Measurements from ENCODE around the gene ZNF862.
A peak's percentile ranks its signal among the peaks of the same experiment; 100 is the strongest.

Gene ZNF862

GRCh38 chr7:149838992-149839408 lies 825 bp downstream of the ZNF862 start:
- peaks cover 2% of the 10 kb centered on the region for H3K27me3 Mint-ChIP-seq
- no peaks in the 10 kb centered on the region for H3K9me3 Mint-ChIP-seq
- H3K4me3 Mint-ChIP-seq = peak overlapping the region; percentile 86
- peaks cover 1% of the 10 kb centered on the region for H3K36me3 Mint-ChIP-seq (ENCODE audit: low read depth)
- ATAC-seq = no peak
- peaks cover 26% of the 10 kb centered on the region for H3K4me1 Mint-ChIP-seq
- DNase-seq = no peak
- peak overlapping the region; percentile 60 for H3K27ac Mint-ChIP-seq

DNA sequence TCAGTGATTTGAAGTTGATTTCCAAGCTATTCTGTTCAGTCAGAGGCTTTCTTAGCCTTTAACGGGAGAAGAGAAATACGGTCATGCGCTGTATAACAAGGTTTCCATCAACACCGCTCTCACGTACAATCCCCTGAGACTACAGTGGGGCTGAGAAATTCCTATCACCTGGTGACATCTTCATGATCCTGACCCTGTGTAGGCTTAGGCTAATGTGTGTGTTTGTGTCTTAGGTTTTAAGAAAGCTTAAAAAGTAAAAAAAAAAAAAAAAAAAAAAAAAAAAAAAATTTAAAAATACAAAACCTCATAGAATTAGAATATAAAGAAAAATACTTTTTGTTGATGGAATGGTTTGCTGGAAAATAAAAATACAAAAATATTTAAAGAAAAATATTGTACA lies 1.8 kb downstream of the ZNF862 start:
- Mint-ChIP-seq H3K36me3 (ENCODE audit: low read depth) (peaks cover 1% of the 10 kb centered on the region), H3K27me3 (peaks cover 2% of the 10 kb centered on the region), H3K9me3 (no peaks in the 10 kb centered on the region), H3K4me3 (no peak overlapping the region), H3K4me1 (peaks cover 27% of the 10 kb centered on the region), H3K27ac (no peak overlapping the region)
- no peak for ATAC-seq
- DNase-seq = no peak

DNA sequence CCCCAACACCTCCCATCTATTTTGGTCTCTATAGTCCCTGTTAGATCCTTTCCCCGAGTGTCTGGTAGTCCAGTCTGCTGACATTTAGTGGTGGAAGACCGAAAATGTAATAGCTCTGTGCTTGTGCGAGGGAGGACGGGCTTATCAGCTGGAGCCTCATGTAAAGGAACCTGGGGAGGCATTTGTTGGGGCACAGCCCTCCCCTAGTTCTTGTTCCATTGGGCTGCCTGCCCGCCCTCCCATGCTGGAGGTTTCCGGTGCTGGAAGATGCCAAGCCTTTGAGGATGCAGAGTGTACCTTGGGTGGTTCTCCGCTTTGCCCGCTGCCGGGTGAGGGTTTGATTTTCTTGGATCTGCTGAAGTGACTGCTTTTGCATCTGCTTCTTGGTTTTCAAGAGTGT lies 5.4 kb downstream of the ZNF862 start:
- no peaks in the 10 kb centered on the region for H3K9me3 Mint-ChIP-seq
- ATAC-seq = no peak
- H3K27ac Mint-ChIP-seq = no peak overlapping the region
- H3K36me3 Mint-ChIP-seq (ENCODE audit: low read depth) = peaks cover 1% of the 10 kb centered on the region
- H3K4me1 Mint-ChIP-seq = peaks cover 28% of the 10 kb centered on the region
- DNase-seq = no peak
- no peak overlapping the region for H3K4me3 Mint-ChIP-seq
- no peaks in the 10 kb centered on the region for H3K27me3 Mint-ChIP-seq

DNA sequence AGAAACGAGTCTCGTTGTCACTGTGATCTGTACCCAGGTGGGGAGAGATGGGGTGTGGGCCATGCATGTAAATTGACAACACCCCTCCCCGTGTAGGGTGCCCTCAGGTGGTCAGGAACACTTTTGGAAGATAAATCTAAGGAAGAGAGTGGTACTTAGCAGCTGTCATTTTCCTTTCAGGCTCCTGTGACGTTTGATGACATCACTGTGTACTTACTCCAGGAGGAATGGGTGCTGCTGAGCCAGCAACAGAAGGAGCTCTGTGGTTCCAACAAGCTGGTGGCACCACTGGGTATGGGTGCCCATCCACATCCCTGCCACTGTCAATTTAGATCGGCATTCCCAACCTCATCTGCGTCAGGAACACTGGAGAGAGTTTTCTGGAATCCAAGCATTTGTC lies 6.3 kb downstream of the ZNF862 start:
- H3K27me3 Mint-ChIP-seq = no peaks in the 10 kb centered on the region
- no peaks in the 10 kb centered on the region for H3K9me3 Mint-ChIP-seq
- no peak overlapping the region for H3K27ac Mint-ChIP-seq
- H3K4me3 Mint-ChIP-seq = no peak overlapping the region
- H3K36me3 Mint-ChIP-seq (ENCODE audit: low read depth) = peaks cover 3% of the 10 kb centered on the region
- ATAC-seq (no peak), DNase-seq (no peak)
- H3K4me1 Mint-ChIP-seq = peaks cover 23% of the 10 kb centered on the region

DNA sequence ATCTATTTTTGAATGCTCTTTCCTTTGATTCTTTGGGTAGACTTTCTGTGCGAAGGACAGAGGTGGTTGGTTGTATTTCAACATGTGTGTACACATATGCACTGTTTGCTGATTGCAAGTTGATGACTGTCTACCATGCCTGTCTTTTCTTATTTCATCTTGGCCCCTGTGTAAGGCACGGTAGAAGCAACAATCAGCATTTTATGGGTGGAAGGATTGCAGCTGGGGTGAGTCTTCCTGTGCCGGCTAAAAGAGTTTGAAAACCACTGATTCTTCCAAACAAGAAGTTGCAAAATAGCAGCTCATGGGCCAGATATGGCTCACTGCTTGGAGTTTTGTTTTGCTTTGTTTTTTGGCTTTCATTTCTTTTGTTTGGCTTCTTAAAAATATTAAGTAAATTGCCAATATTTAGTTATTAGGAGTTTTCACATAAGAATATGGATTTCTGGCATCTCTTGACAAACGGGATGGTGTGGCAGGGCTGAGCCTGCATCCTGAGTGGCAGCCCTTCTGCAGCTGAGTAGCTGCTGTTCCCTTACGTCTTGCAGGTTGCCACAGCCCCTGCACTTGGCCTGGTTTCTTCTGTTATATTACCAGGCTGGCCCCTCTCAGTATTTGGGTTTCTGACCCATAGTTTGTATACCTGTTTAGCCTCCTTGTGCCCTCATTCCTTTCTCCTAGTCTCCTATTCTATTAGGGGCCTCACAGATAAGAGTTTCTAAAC lies 7.2 kb downstream of the ZNF862 start:
- Mint-ChIP-seq H3K9me3 (no peaks in the 10 kb centered on the region), H3K4me1 (peaks cover 27% of the 10 kb centered on the region), H3K36me3 (ENCODE audit: low read depth) (peaks cover 3% of the 10 kb centered on the region), H3K4me3 (no peak overlapping the region), H3K27ac (no peak overlapping the region), H3K27me3 (no peaks in the 10 kb centered on the region)
- ATAC-seq (no peak), DNase-seq (no peak)

DNA sequence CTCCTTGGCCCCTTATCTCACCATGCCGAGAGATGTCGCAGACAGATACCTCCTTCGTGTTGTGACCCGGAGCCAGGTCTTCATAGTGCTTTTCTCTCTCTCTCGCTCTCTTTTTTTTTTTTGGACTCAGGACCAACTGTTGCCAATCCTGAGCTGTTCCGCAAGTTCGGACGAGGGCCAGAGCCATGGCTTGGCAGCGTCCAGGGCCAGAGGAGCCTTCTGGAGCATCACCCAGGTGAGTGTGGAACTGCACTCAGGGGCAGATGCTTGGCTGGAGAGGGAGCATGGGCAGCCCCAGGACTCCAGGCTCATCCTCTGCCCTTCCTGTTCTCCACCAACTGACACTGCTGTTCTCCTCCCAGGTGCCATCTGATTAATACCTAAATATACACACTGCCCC lies 7.8 kb downstream of the ZNF862 start:
- Mint-ChIP-seq H3K9me3 (no peaks in the 10 kb centered on the region), H3K36me3 (ENCODE audit: low read depth) (peaks cover 2% of the 10 kb centered on the region), H3K4me3 (no peak overlapping the region), H3K27me3 (no peaks in the 10 kb centered on the region), H3K27ac (no peak overlapping the region), H3K4me1 (peaks cover 26% of the 10 kb centered on the region)
- no peak for ATAC-seq
- no peak for DNase-seq

DNA sequence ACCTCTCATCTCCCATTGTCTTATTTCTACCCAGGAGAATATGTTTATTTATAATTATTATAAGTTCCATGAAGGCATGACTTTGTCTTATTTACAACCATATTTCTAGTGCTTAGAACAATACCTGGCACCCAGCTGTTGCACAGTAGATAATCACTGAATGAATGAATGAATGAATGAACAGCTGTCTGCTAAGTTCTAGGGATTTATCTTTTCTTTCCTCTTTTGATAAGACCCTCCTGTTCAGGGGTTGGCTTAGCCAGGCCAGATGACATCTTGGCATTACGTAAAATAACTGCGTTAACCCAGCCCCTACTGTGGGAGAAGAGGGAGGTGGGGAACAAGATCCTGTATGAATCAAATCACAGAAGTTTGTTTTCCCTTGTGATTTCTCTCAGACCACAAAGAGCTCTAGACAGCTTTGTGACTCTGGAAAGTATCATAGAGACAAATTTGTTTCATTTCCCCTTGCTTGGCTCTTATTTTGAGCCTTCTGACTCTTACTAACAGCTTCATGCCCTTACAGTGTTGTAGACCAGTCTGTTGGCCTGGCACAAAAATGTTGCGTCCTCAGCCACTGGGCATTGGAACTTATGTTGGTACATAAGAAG lies 8.4 kb downstream of the ZNF862 start:
- H3K27me3 Mint-ChIP-seq = no peaks in the 10 kb centered on the region
- H3K9me3 Mint-ChIP-seq = no peaks in the 10 kb centered on the region
- DNase-seq (no peak), ATAC-seq (no peak)
- no peak overlapping the region for H3K27ac Mint-ChIP-seq
- H3K4me1 Mint-ChIP-seq = peaks cover 23% of the 10 kb centered on the region
- peaks cover 2% of the 10 kb centered on the region for H3K36me3 Mint-ChIP-seq (ENCODE audit: low read depth)
- H3K4me3 Mint-ChIP-seq = no peak overlapping the region

- no peak for ATAC-seq
- Mint-ChIP-seq H3K27ac (no peak overlapping the region), H3K27me3 (no peaks in the 10 kb centered on the region), H3K9me3 (no peaks in the 10 kb centered on the region), H3K4me3 (no peak overlapping the region), H3K4me1 (peaks cover 26% of the 10 kb centered on the region), H3K36me3 (ENCODE audit: low read depth) (peaks cover 2% of the 10 kb centered on the region)
- no peak for DNase-seq
Measured at GRCh38 chr7:149849174-149849573, 11.0 kb downstream of the ZNF862 start.

DNA sequence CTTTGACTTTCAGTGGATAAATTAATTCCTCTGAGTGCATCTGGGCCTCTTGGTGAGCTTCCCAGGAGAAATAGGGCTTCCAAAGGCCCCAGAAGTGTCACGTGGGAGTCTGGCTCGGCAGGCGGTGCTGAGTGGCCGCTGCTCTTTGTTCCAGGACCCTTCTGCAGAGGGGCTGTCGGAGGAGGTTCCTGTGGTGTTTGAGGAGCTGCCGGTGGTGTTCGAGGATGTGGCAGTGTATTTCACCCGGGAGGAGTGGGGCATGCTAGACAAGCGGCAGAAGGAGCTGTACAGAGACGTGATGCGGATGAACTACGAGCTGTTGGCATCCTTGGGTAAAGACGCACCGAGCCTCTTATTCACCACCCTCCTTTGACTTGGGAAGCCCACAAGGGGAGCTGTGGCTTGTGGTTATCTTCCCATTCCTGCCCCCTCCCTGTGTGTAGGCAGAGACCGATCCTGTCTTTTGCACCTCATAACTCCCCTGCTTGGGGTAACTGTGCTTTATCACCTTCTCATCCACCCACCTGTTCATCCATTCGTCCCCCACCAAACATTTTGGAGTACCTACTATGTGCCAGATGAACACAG lies 11.9 kb downstream of the ZNF862 start:
- DNase-seq (no peak), ATAC-seq (no peak)
- H3K27me3 Mint-ChIP-seq = no peaks in the 10 kb centered on the region
- H3K27ac Mint-ChIP-seq = no peak overlapping the region
- H3K9me3 Mint-ChIP-seq = no peaks in the 10 kb centered on the region
- H3K4me3 Mint-ChIP-seq = peak overlapping the region; percentile 26
- H3K4me1 Mint-ChIP-seq = peaks cover 34% of the 10 kb centered on the region
- peaks cover 2% of the 10 kb centered on the region for H3K36me3 Mint-ChIP-seq (ENCODE audit: low read depth)

DNA sequence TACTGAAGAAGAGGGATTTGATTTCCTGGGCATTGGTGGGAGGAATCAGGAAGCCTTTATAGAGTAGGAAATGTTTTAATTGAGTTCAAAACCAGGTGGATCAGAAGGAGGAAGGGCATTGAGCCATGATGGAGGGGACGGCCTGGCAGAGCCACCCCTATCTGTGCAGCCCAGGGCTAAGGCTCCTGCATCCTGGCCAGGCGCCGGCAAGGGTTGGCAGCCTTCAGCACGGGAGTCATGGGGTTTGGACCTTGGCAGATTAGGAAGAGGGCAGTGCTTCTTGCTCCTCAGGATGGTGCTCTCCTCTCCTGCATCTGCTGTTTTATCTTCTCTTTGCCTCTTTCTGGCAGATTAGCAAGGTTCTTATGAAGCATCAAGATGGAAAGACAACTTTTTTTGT lies 12.5 kb downstream of the ZNF862 start:
- ATAC-seq (no peak), DNase-seq (no peak)
- no peaks in the 10 kb centered on the region for H3K27me3 Mint-ChIP-seq
- H3K4me3 Mint-ChIP-seq = no peak overlapping the region
- no peaks in the 10 kb centered on the region for H3K9me3 Mint-ChIP-seq
- no peak overlapping the region for H3K27ac Mint-ChIP-seq
- H3K4me1 Mint-ChIP-seq = peaks cover 36% of the 10 kb centered on the region
- H3K36me3 Mint-ChIP-seq (ENCODE audit: low read depth) = peaks cover 2% of the 10 kb centered on the region

DNA sequence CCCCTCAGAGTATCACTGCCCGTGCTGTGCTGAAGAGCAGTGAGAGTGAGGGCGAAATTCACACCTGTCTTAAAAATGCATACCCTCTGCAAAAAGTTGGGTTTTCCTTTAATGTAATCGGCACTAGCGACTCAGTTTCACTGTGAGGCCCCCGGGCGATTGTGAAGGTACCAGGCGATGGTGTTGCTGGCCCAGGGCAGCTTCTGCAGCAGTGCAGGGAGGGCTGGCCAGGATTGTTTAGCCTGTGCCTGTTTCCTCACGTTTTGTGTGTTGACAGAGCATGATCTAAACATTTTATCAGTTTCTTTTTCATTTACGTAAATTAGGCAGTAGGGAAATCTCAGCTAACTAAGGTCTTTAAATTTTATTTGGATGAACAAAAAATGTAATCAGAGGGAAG lies 13.3 kb downstream of the ZNF862 start:
- Mint-ChIP-seq H3K4me3 (no peak overlapping the region), H3K36me3 (ENCODE audit: low read depth) (peaks cover 3% of the 10 kb centered on the region), H3K4me1 (peaks cover 41% of the 10 kb centered on the region), H3K9me3 (no peaks in the 10 kb centered on the region), H3K27me3 (no peaks in the 10 kb centered on the region), H3K27ac (no peak overlapping the region)
- DNase-seq = no peak
- no peak for ATAC-seq

- Mint-ChIP-seq H3K4me3 (no peak overlapping the region), H3K27me3 (no peaks in the 10 kb centered on the region)
- ATAC-seq = no peak
Measured at GRCh38 chr7:149853157-149853556, 15.0 kb downstream of the ZNF862 start.

DNA sequence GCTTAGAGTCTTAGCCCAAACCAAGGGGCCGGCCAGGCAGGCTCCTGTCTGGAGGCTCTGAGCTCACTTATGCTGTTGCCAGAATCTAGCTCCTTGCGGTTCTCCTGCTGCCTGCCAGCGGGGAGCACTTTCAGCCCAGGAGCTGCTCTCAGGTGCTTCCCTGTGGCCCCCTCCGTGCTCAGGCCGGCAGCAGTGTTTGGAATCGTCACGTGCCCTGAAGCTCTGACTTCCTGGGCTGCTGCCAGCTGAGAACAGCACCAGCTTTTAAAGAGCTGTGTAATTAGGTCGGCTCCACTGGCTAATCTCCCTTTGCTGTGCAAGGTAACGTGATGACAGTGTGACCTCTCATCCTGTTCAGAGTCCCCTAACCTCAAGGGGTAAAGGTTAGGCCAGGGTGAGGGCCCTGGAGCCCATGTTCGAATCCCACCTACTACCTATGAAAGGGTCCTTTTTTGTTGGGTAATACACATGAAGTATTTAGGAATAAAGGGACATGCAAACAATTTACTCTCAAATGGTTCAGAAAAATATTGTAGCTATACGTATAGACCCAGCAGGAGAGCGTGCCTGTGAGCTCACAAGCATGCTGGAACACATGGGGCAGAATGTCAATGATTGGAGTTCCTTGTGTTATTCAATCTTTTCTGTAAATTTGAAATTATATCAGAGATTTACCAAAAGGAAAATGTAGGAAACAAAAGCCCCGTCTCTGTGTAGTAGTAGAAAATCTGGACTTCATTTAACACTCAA lies 16.6 kb downstream of the ZNF862 start:
- no peaks in the 10 kb centered on the region for H3K9me3 Mint-ChIP-seq
- peaks cover 3% of the 10 kb centered on the region for H3K36me3 Mint-ChIP-seq (ENCODE audit: low read depth)
- ATAC-seq (peak; percentile 44), DNase-seq (no peak)
- H3K27me3 Mint-ChIP-seq = no peaks in the 10 kb centered on the region
- peaks cover 47% of the 10 kb centered on the region for H3K4me1 Mint-ChIP-seq
- H3K27ac Mint-ChIP-seq = peak overlapping the region; percentile 87
- no peak overlapping the region for H3K4me3 Mint-ChIP-seq

More at GRCh38 chr7:149853157-149853556, 15.0 kb downstream of the ZNF862 start:
- peaks cover 4% of the 10 kb centered on the region for H3K36me3 Mint-ChIP-seq (ENCODE audit: low read depth)
- H3K4me1 Mint-ChIP-seq = peaks cover 52% of the 10 kb centered on the region
- H3K9me3 Mint-ChIP-seq = no peaks in the 10 kb centered on the region
- no peak for DNase-seq
- no peak overlapping the region for H3K27ac Mint-ChIP-seq

- Mint-ChIP-seq H3K4me3 (no peak overlapping the region), H3K4me1 (peaks cover 39% of the 10 kb centered on the region), H3K36me3 (ENCODE audit: low read depth) (peaks cover 11% of the 10 kb centered on the region), H3K27me3 (no peaks in the 10 kb centered on the region), H3K27ac (peak overlapping the region; percentile 87), H3K9me3 (no peaks in the 10 kb centered on the region)
- no peak for DNase-seq
- ATAC-seq = peak; percentile 20
Measured at GRCh38 chr7:149855361-149856305, 17.5 kb downstream of the ZNF862 start.

All from activated naive CD8-positive, alpha-beta T cell treated with anti-CD3 and anti-CD28 coated beads, Interleukin-2, amount 50 U/mL, for 24 hours (primary cell).